HS-27A (cell line): ENCODE measurements around the gene CHM.
"Not testable (repeated sequence)": the region's sequence is repeated elsewhere in the genome, so short reads cannot be mapped to it uniquely, and the experiment has no call there.

Experiments
- DNase-seq: peaks from one replicate; pipeline ENCODE4 v3.0.0-alpha.2; 2012; ENCODE audit warnings: low read depth, missing footprints

Gene CHM

DNA sequence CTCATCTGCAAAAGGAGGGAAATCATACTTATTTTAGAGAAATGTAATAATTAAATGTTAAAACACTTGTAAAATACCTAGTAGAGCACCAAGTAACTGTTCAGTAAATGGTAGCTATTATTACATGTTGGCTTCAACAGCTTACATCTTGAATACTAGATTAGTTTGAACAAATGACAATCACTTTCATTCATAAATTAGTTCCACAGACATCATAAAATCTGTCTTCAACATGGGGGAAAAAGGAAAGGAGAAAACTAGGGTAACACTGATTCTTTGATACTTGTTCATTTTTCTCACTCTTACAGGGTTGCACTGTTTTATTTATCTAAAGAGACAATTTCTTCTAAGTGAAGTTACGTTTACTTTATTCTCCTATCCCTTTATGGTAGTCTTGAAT lies 51.7 kb downstream of the CHM start:
- no peak for DNase-seq

DNA sequence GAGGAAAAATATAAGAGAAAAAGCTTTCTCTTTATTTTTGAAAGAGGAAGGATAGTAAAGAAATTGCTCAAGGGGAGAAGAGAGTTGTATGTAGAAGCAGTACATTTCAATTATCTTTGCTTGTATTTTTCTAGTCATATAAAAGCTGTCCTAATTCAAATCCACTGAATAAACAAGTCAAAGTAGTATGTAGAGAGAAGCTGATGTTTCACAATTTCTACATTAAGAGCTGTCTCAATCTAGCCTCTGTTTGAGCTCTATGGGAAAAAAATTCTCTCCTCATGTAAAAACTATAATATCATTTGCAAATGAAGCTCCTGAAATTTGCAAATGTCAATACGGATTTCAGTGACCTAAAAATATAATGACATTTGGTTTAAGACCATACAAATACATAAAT lies 52.6 kb downstream of the CHM start:
- DNase-seq: no peak

DNA sequence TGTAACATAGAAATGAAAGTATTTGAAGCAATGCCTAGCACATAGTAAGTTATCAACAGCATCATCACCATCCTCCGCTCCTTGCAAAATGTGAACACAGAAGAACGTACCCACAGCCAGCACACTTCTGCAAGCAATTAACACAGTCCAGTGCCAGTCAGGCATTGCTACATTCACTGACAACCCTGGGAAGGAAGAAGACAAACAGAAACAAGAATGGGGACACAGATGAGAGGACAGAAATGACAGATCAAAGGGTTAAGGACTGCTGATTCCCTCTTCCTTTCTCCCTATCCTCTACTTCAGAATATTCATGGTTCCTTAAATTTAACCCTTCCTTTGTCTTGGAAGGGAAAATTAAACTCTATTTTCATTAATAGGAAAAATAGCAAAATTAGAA lies 53.1 kb downstream of the CHM start:
- DNase-seq: no peak

DNA sequence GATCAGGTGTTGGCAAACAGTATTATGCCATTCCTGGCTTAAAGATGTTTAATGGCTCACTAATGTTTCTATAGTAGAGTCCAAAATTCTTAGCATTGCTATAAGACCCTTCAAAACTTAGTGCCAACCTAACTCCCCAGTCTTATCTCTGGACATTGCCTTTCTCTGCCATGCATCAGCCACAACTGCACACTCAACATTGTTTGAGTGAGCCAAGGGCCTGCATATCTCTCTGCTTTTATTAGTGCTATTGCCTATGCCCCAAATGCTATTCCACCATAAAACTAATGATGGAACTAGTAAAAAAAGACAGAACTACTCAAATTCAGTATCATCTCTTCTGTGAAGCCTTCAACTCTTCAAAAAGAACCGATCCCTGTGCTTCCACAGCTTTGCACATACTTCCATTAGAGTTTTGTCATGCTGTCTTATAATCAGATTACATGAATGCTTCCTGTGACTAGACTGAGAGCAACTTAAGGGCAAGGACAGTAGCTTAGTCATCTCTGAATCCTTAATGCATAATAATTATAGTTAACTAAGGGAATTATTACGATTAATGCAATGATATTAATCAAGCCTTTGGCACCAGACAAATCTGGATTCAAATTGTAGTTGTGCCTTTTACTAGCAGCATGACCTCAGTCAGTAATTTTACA lies 53.7 kb downstream of the CHM start:
- no peak for DNase-seq

DNA sequence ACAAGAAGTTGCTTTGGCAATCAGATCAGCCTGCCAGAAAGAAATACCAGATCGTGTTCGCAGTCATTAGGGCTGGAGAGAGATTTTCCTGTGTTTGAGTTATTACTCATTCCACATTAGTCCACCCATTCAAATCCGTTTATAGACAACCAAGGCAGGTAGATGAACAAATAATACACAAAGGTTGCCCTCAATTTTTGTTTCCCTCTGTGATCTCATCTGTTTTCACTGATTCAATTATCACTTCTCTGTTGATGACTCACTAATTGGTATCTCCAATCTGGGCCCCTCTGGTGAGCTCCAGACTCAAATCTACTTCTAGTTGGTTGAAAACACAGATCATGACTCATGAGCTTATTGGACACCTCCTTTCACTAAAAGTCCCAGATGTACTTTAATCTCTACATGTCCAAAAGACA lies 54.5 kb downstream of the CHM start:
- DNase-seq: no peak

DNA sequence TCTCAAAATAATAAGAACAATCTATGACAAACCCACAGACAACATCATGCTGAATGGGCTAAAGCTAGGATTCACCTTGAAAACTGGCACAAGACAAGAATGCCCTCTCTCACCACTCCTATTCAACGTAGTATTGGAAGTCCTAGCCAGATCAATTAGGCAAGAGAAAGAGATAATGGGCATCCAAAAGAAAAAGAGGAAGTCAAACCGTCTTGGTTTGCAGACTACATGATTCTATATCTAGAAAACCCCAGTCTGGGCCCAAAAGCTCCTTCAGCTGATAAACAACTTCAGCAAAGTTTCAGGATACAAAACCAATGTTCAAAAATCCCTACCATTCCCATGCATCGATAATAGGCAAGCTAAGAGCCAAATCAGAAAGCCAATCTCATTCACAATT lies 59.0 kb downstream of the CHM start:
- no peak for DNase-seq

DNA sequence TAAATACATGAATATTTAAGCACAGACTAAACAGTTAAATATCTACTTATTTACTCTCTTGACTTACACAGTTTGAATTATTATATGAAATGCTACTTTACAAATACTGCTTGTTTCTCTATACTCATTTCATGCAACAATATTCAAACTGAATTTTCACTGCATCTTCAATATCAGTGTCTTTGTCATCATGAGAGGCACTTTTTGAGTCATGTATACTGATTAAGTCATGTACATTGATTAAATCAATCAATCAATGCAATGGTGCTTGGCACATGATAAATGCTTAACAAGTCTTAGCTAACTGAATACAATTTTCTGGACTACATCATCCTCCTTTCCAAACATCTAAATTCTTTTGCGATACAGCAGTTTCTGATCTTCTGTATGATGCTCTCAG lies 67.1 kb downstream of the CHM start:
- no peak for DNase-seq

DNA sequence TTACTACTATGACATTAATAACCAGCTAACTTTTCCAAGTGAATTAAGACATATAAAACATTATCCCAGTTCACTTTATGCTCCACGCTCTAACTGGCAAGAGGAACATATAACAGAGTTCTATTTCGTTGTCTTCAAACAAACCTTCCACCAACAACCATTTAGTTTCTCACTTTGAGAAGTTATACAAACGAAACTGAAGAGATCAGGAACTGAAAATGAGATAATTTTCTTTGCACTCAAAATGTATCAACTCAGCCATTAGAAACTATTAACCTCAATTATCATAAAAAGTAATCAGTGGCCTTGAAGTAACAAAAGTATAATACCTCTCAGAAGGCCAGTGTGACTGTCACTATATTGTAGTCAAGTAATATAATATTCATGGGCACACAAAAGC lies 70.1 kb downstream of the CHM start:
- DNase-seq: no peak

DNA sequence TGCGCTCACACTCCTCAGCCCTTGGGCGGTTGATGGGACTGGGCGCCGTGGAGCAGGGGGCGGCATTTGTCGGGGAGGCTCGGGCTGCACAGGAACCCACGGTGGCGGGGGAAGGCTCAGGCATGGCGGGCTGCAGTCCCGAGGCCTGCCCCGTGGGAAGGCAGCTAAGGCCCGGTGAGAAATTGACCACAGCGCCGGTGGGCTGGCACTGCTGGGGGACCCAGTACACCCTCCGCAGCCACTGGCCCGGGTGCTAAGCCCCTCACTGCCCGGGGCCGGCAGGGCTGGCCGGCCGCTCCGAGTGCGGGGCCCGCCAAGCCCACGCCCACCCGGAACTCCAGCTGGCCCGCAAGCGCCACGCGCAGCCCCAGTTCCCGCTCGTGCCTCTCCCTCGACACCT lies 75.0 kb downstream of the CHM start:
- not testable (repeated sequence) for DNase-seq

DNA sequence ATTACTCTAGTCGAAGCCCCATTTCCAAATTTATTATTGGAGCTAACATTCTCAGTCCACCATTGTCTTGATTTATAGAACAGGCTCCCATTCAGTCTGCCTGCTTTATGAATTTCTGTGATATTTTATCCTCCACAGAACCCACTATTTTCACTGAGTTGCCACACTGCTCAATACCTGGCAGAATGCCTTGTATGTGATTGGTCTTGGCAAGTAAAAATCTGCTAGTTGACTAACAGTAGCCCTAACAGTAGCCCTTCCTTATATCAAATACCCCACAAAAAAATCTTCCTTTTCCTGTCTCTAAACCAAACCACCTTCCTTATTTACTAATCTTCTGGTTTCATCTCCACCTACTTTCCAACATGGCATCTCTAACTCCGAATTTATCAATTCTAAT lies 82.6 kb downstream of the CHM start:
- no peak for DNase-seq

DNA sequence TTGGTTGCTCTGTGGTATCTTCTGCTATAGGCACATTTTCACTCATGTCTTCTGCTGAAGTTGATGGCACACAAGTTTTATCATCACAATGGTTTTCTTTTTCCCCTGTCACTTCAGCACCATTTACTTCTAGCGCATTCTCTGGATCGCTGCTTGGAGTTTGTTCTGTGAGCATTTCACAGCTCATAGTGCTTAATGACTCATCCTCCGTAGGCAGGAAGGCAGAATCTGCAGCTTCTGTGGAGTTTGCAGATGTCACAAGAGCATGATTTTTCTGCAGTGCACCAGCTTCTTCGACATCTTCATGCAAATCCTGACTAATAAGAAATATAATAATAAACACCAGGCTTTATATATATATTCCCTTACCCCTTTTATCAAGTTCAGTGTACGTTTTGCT lies 83.6 kb downstream of the CHM start:
- DNase-seq: no peak

DNA sequence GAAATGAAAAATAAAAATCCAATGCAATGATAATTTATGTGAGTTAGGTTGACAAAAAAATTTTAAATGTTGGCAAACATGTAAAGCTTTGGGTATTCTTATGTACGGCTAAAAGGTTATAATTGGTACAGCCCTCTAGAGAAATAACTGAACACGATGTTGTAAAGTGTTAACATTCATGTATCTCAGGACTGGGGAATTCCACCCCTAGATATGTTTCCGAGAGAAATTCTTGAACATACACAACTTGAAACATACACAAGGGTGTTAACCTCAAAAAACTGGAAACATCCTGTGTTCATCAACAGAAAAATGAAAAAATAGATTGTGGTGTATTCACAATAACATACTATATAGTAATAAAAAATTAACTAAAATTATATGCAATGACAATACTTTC lies 91.8 kb downstream of the CHM start:
- no peak for DNase-seq

DNA sequence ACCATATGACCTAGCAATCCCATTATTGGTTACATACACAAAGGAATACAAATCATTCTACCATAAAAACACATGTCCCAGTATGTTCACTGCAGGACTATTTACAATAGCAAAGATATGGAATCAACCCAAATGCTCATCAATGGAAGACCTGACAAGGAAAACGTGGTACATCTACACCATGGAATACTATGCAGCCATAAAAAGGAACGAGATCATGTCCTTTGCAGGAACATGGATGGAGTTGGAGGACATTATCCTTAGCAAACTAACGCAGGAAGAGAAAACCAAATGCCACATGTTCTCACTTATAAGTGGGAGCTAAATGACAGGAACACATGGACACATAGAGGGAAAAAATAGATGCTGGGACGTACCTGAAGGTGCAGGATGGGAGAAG lies 102.6 kb downstream of the CHM start:
- not testable (repeated sequence) for DNase-seq

DNA sequence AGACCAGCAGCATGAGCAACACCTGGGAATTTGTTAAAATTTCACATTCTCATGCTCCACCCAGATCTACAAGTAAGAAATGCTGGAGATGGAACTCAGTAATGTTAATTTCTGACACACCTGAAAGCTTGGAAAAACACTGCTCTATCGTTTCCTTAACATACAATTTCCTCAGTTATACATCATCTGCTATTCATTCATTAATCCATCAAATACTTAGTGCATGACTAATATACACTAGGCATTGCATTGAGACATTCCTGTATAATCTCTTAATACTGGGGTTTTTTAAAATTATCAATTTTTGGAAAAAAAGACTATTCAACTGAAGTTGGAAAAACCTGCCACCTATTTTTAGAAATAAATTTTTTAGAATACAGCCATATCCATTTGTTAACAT lies 106.1 kb downstream of the CHM start:
- DNase-seq: no peak

DNA sequence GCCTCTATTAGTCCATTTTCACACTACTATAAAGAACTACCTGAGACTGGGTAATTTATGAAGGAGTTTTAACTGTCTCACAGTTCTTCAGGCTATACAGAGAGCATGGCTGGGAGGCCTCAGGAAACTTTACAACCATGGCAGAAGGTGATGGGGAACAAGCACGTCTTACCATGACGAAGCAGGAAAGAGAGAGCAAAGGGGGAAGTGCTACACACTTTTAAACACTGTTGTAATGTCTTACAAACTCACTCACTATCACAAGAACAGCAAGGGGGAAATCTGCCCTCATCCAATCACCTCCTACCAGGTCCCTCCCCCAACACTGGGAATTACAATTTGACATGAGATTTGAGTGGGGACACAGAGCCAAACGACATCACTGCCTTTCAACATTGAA lies 107.4 kb downstream of the CHM start:
- DNase-seq: not testable (repeated sequence)

DNA sequence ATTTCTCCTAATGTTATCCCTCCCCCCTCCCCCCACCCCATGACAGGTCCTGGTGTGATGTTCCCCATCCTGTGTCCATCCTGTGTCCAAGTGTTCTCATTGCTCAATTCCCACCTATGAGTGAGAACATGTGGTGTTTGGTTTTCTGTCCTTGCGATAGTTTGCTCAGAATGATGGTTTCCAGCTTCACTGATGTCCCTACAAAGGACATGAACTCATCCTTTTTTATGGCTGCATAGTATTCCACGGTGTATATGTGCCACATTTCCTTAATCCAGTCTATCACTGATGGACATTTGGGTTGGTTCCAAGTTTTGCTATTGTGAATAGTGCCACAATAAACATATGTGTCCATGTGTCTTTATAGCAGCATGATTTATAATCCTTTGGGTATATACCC lies 113.0 kb downstream of the CHM start:
- not testable (repeated sequence) for DNase-seq

DNA sequence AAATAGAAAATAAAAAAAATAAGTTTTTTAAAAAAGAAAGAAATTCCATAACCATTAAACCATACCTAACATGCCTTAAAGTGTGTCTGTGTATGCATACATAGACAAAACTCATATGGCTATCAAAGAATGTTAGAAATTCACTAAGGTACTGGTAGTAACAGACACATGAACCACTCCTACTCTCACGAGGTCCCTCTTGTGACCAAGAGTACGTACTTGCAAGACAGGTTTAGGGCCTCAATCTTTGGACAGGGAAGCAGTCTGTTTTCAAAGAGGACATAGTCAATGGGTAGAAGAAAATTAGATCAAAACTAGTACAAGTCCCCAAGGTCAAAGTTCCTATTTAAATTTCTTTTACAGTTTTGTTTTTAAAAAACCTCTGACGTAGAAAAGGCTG lies 117.3 kb downstream of the CHM start:
- DNase-seq: no peak

DNA sequence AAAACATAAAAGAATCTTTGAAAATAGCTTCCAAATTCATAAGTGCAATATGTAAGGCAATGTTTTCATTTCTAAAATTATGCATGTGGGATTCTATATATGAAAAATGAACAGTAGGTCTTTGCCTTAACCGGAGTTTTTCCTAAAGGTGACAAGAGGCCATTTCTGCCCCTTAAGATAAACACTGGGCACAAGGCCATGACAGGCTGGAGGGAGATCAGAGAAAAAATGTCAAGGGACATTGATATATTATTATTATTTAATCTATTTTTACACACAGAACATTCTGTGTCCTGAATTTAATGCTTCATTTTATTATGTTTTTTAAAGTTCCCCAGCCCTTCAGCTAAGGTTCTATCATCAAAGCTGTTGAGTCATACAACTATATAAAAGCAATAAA lies 118.8 kb downstream of the CHM start:
- no peak for DNase-seq

DNA sequence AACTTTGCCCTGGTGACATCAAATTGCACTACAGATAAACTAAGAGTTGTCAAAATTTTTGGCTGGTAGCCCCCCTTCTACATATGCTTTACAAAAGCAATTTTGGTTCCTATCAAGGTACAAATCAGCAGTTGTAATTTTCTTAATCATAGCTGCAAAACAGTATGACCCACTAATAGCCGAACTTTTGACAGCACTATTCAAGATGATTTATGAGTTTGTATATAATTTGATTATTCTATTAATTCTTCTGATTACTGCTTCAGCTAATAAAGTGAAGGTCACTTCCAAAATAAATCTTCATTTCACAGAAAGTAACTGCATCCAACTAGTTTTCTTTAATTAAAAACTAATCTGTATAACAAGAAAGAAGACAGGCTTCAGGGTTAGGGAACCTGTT lies 119.6 kb downstream of the CHM start:
- DNase-seq: no peak

DNA sequence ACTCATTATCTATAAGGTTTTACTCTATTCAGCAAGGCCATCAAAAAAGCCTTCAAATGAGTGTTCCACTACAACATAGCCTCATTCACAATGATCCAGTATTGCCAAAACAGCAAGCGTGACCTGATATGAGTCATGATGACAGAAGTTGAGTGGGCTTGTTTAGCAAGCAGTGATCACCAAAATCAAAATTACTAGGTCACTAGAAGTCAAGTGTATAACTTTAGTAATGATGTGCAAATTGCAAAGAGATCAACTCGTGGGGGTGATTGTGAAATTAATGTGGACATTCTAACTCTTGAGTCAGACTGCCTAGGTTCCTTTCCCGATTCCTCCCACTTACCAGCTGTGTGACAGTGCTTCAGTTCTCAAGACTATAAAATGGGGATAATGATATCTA lies 124.5 kb downstream of the CHM start:
- DNase-seq: no peak

DNA sequence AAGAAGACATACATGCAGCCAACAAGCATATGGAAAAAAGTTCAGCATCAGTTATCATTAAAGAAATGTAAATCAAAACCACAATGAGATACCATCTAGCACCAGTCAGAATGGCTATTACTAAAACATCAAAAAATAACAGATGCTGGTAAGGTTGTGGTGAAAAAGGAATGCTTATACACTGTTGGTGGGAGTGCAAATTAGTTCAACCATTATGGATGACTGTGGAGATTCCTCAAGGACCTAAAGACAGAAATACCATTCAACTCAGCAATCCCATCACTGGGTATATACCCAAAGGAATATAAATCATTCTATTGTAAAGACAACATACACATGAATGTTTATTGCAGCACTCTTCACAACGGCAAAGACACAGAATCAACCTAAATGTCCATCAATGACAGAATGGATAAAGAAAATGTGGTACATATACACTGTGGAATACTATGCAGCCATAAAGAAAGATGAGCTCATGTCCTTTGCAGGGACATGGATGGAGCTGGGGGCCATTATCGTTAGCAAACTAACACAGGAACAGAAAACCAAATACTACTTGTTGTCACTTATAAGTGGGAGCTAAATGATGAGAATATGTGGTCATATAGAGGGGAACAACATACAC lies 130.6 kb downstream of the CHM start:
- DNase-seq: not testable (repeated sequence)

DNA sequence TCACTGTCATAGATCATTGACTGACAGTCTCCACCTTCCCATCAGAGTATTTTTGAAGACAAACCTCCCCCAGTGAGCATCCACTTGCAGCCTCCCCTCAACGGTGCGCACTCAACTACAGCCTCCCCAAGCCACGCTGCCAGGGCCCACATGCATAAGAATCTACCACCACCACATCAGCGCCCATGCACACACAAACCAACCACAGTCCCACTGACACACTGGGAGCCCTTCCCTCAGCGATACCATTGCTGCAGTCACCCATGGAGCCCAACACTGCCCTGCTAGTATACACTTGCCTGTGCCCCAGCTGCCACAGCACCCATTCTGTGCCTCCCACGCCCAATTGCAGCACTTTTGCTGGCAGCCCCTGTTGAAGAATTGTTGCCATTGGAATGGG lies 132.9 kb downstream of the CHM start:
- no peak for DNase-seq

DNA sequence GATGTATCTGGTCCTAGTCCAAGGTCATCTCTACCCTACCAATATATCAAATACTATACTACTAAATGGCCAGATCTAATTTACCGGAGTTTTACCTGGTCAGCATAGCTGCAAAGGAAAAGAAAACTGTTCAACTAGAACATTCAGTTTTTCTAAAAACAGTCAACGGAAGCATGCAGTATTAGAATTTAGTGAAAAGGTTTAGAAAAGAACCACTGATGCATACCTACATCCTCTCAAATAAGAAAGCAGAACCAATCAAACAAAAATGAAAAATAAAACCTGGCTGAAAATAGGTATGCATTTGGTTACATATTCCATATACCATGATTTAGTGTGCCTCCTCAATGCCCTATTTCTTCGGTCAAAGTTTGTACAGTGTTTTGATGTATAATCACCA lies 140.0 kb downstream of the CHM start:
- no peak for DNase-seq

DNA sequence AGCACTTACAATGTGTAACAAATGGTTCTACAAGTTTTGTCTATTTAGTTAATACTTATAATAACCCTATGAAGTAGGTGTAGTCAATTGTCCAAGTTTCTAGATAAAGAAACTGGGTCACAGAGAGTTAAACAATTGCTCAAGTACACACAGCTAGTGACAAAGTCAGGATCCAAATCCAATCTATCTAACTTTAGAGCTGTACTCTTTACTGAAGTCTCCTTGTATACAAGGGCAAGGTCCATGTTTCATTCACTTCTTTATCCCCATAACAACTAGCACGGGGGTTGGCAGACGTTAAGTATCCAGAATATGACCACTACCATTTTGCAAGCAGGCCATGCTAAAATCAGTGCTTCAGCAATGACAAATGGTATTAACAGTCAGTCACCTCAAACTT lies 141.0 kb downstream of the CHM start:
- DNase-seq: no peak
